SW 1271 (cell line): ENCODE results near the gene PREB.
"Not testable (repeated sequence)": the region's sequence is repeated elsewhere in the genome, so short reads cannot be mapped to it uniquely, and the experiment has no call there.

Experiments
- DNase-seq, 2 experiments: peaks; one replicate each; lab custom pipeline; 2025; lab: John Stamatoyannopoulos, UW

PREB gene

GRCh38 chr2:27133905-27134780 lies at the start of gene PREB:
Gene PREB, minus strand, starts transcription at chr2:27134636. Its CDS starts 215 bp downstream, at chr2:27134421.
- DNase-seq = peak; percentile 86 to 96

- no peak for DNase-seq
These were observed 49.7 kb upstream of the PREB start for GRCh38 chr2:27184115-27184514.

GRCh38 chr2:27182346-27182745 lies 47.9 kb upstream of the PREB start:
- DNase-seq = no peak

GRCh38 chr2:27179344-27180000 lies 45.0 kb upstream of the PREB start:
- DNase-seq = no peak

- no peak for DNase-seq
These were observed 44.0 kb upstream of the PREB start for GRCh38 chr2:27178469-27178868.

- DNase-seq = no peak
These were observed 43.3 kb upstream of the PREB start for GRCh38 chr2:27177441-27178351.

- not testable (repeated sequence) for DNase-seq
These were observed 41.3 kb upstream of the PREB start for GRCh38 chr2:27175781-27176180.

GRCh38 chr2:27175330-27175729 lies 40.9 kb upstream of the PREB start:
- DNase-seq = no peak

GRCh38 chr2:27174638-27175037 lies 40.2 kb upstream of the PREB start:
- no peak for DNase-seq

- DNase-seq = no peak
These were observed 37.0 kb upstream of the PREB start for GRCh38 chr2:27171351-27171848.

- no peak for DNase-seq
These were observed 36.3 kb upstream of the PREB start for GRCh38 chr2:27170581-27171337.

GRCh38 chr2:27164960-27165763 lies 30.7 kb upstream of the PREB start:
- DNase-seq = no peak

- no peak for DNase-seq
These were observed 28.0 kb upstream of the PREB start for GRCh38 chr2:27162151-27163121.

- DNase-seq = no peak
These were observed 25.8 kb upstream of the PREB start for GRCh38 chr2:27160191-27160590.

GRCh38 chr2:27159271-27159670 lies 24.8 kb upstream of the PREB start:
- DNase-seq = no peak

- DNase-seq = no peak
These were observed 24.0 kb upstream of the PREB start for GRCh38 chr2:27158468-27158867.

GRCh38 chr2:27155069-27155520 lies 20.7 kb upstream of the PREB start:
- DNase-seq = no peak

- DNase-seq = no peak
These were observed 20.1 kb upstream of the PREB start for GRCh38 chr2:27154488-27154887.

GRCh38 chr2:27152796-27153464 lies 18.5 kb upstream of the PREB start:
- DNase-seq = no peak
